HG03060 (cell line): ENCODE measurements around the gene DCAF8L1.
"Not testable (repeated sequence)": the region's sequence is repeated elsewhere in the genome, so short reads cannot be mapped to it uniquely, and the experiment has no call there.

Experiments used
- ATAC-seq: cut with Tn5 transposase; IDR thresholded peaks from one replicate; pipeline ENCODE4 v1.9.1; 2021; ENCODE audit warnings: low read depth, moderate number of reproducible peaks; ENCODE audit not compliant: unreplicated experiment

DCAF8L1 gene

DNA sequence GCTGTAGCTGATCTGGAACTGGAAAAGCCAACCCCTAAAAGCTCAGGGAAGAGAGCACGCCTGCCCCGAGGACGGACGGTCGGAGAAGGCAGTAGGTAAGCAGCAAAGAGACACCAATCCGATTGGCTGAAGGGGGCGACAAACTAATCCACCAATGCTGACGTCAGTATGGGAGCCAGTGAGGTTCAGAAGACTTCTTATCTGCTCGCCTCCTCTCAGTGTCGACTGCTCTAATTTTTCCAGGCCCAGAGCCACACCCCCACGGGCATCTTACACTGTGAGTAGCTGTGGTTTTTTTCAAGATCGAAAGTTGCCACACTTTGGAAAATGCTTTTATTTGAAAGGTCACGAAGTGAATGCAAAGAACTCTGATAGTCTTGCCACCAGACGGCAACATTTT lies at the start of gene DCAF8L1:
Gene DCAF8L1 (minus strand): TSS at position 101 of the 400 bp plus-strand sequence. CDS start 115 bp downstream, outside the sequence.
- no peak for ATAC-seq

DNA sequence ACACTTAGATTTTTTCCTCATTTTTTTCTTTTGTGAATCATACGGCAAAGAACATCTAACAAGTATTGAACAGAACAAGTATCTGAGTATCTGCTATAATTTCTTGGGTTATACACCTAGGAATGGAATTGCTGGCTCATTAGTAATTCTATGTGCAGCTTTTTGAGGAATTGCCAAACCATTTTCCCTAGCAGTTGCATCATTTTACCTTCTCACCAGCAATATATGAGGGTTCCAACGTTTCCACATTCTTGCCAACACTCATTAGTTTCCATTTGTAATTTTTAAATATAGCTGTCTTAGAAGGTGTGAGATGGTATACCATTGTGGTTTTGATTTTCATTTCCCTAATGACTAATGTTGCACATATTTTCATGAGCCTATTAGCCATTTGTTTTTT lies 41.1 kb upstream of the DCAF8L1 start:
- no peak for ATAC-seq

DNA sequence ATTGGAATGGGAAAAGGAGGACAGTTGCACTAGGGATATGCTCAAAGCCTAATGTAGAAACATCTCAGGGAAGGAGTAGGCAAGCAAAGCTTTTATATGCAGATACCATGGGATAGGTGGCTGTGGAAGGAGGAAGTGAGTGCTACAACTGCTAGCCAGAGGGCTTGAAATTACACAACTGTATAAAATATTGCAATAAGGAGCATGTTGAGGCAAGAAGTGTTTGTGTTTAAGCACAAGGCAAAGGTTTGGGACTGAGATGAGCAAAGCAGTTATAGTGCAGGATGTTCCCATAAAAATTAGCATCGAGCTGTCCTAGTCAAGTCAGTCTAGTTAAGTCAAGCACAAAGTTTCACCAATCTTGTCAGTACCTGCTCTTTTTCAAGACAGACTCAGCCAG lies 35.6 kb upstream of the DCAF8L1 start:
- ATAC-seq: no peak

DNA sequence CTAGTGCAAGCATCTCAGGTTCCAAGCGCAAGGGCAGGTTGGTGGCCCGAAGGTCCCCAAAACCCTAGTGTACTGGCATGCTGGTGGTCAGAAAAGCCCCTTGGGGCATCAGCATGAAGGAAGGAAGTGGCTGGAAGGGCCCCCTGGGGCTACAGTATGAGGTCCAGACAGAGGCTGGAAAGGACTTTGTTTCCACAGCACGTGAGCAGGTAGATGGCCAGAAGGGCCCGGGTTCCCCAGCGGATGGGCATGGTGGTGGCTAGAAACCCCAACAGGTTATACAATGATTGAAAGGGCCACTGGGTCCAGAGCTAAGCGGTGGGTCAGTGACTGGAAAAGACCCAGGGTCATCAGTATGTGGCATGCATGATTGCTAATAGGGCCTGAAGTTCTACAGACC lies 34.7 kb upstream of the DCAF8L1 start:
- no peak for ATAC-seq

DNA sequence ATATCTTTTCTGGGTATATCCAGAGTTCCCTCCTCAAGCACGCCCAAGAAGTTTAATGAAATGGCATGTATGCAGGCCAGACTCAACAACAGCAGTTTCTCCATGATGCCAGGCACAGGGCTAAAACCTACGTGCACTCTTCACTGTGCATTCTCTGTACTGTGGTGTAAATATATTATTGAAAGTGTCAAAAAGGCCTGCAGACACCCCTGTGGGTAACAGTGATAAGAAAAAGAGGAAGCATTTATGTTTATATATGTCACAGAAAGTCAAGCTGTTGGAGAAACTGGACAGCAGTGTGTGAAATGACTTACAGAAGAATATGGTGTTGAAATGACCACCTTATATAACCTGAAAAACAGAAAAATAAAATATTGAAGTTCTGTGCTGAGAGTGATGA lies 29.6 kb upstream of the DCAF8L1 start:
- ATAC-seq: no peak

DNA sequence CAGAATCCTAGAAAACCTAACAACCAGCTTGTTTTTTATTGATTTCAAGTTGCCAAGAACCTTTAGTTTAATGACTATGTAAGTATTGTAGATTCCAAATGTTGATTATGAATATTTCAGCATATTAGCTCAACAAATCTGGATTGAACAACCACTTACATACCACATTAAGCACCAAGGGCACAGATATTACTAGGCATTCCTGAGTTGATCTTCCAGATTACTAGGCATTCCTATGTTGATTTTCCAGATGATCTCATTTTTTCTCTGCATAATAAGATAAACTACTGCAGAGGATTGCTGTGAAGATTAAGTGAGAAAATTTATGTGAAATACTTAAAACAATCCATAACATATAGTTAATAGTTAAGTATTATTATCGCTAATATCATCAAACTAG lies 17.4 kb upstream of the DCAF8L1 start:
- no peak for ATAC-seq

DNA sequence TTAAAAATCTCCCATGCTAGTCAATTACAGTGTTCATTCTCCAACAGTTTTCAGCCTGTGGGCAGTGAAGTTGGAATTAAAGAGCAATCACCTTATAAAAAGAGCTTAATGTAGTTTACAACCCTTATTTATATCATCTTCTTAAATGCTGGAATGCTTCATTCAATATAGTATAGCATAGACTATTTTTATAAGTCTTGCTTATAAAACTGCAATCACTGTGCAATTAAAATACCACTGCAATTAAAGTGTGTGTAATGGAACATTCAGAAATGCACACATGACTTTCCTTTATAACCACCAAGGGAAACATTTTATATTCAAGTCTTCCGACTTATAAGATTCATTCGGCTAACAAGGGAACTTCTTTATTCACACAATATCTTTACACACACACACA lies 16.4 kb upstream of the DCAF8L1 start:
- no peak for ATAC-seq

DNA sequence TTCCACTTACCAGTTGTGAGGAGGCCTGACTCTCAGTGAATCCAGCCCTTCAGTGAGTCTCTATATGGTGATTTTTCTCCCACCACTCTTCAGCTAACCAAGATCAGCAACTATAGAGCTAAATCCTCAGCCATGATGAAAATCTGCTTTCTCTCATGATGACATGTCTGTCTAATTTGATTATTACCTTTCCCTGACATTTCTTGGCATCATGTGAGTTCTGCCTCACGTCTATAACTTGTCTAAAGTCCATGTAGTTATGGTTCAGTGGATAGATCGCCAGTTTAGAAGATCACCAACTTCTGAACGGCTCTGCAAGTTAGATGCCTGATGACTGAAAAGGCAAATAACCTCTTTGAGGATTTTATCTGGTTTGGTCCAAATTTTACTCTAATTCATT lies 14.9 kb upstream of the DCAF8L1 start:
- no peak for ATAC-seq

DNA sequence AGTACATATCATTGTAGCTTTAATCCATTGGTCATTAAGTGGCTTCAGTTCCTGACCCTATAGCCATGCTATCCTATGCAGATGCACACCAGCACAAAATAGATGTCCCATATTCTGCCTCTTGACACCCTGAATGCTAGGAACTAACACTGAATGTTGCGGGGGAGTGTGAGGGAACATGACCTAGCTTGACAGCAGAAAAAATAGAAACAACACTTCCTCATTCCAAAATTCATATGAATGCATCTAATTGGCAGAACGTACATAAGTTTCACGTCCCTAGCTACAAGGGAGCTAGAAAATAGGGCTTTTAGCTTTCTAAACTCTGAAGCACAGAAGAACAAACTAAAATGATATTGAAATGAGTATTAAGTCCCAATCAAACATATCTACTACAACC lies 14.4 kb upstream of the DCAF8L1 start:
- ATAC-seq: no peak

DNA sequence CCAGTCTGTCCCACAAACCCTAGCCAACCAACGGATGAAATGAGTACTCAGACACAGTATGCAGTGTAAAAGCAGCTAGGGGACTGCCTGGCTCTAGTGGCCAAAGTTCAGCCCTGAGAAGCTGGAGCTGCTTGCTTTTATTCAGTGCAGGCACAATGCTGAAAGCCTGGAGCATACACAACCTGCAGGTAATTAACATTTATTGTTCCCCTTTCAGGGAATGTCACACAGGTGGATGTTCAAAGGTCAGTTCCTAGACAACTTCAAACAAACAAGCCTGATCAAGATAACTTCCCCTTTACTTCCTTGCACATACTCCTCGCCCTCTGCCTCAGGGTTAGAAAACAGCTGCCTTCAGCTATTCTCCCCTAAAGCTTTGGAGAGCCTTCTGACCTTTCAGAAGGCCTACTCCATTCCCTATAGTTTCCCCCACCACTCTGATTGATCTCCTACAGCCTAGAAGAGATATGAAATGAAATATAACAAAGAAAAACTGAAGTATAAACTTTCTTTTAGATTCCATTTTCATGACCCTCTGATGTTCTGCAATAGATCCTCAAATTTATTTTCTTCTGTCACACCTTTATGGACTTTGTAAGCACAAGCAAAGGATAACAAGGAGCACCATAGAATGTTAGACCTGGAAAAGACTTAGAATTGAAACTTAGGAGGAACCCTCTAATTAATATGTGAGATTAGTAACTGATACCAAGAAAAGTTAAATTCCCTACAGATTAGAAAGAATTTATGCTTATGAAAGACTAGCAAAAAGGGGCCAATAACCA lies 6.8 kb upstream of the DCAF8L1 start:
- no peak for ATAC-seq

DNA sequence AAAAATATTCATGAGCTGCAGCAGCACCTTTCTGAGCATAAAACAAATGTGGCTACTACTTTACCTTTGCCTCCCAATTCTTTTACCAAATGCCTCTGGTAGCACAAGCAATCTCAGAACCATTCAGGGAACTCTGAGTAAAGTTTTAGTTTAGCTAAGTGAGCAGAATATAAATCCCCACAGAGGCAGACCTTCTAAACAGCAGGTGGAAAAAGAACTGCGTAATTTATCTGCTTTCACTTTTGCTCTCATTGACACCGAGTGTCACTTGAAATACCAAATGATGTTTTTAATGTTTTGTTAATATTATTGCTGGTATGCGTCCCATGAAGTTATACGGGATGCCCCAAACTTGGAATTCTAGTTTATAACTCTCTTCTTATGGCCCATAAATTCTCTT lies 4.3 kb downstream of the DCAF8L1 start:
- not testable (repeated sequence) for ATAC-seq

DNA sequence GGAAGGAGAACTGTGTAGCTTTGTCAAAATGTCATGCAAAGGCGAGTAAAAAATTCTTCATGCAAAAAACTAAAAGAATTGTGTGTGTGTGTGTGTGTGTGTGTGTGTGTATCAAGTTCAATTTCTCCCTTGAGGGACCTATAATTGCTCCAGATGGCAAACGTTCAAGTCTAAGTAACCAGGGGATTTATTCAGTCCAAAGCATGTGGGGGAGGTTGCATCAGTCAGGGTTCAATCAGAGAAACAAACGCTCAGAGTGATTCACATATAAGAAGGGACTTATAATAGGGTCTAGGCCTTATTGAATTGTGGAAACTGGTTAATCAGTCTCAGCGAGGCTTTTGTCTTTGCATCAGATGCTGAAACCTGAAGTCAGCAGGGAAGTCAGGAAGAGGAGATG lies 5.0 kb downstream of the DCAF8L1 start:
- no peak for ATAC-seq

DNA sequence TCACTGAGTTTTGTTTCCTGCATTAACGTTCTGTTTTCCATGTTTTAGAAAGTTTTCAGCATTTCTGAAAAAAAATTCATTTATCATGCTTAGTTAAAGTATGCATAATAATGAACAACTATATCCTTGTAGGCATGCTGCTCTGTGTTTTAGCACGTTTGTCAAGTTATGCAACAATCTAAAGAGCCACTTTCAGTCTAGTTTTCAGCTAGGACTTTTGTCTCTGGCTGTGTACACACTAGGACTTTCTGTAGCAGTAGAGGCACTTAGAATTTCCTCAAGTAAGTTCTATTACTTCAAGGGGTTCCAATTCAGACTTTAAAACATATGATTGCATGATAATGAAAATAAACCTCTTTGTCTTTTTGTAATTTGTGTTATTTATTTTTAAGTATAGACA lies 12.4 kb downstream of the DCAF8L1 start:
- ATAC-seq: no peak

DNA sequence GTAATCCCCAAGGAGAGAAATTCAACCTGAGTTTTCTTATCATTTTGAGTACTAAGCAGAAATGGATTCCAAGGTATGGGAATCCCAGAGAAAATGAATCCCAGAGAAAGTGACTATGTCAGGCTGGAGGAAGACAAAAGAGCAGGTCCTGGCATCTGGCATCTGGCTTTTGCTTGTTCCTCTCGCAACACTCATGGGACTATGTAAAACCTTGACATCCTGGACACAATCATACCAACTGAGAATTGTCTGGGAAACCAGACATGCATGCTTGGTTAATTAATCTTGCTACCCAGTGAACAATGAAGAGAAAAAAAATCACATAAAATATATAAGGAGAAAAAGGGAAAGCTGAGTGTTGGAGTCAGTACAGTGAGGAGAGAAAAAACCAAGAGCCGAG lies 12.9 kb downstream of the DCAF8L1 start:
- ATAC-seq: no peak

DNA sequence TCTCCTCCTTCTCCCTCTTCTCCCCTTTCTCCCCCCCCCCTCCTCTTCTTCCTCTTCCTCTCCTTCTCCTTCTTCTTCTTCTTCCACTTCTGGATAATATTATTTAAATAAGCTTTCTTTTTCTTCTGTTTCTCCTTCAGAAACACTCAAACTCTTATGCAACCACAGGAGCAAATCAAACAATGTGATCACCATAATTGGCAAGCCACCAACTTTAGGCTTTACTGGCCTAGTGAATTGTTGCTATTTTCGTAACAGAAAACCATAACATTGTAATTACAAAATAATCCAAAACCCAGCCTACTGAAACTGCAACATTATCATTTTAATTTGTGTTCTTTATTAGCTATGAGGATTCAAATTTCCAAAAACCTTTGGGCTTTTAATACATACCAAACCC lies 14.3 kb downstream of the DCAF8L1 start:
- no peak for ATAC-seq

DNA sequence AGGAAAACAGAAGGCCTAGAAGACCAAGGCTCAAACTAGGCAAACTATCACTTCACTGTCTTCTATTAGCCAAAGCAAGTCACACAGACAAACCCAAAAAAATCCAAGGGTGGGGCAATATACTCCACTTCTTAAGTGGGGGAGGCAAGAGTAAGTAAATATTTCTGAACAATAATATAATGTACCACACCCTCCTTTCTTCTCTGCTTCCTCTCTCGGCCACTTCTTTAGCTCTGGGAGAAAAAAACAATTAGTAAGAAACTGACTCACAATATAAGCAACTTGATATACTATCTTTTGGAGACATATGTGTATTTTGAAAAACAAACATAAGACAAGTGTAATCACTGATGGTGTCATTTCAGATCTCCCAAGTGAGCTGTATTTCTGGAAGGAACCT lies 14.8 kb downstream of the DCAF8L1 start:
- no peak for ATAC-seq

DNA sequence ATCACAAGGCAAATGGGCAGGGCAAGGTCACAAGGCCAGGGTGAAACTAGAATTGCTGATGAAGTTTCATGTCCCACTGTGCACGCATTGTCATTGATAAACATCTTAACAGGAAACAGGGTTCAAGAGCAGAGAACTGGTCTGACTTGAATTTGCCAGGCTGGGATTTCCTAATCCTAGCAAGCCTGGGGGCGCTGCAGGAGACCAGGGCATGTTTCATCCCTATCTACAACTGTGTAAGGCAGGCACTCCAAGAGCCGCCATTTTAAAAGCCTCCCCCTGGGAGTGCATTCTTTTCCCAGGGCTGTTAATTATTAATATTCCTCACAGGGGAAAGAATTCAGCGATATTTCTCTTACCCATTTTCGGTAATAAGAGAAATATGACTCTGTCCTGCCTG lies 15.9 kb downstream of the DCAF8L1 start:
- ATAC-seq: not testable (repeated sequence)

DNA sequence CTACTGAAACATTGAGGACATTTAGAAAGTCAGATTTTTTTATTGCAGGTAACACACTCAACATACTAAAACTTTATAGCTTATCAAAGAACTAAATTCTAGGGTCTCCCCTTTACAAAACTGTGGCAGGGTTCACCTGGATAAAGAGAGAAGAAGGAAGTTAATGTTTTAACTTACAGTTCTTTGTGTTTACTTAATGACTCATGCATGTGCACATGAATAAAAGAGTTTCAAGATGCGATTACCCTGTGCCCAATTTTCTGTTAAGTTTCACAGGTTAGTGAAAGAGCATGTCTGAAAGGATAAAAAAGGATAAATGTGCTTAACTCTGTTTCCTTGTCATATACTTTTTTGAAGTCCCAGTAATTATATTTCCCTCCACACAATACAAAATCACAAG lies 16.8 kb downstream of the DCAF8L1 start:
- ATAC-seq: no peak

DNA sequence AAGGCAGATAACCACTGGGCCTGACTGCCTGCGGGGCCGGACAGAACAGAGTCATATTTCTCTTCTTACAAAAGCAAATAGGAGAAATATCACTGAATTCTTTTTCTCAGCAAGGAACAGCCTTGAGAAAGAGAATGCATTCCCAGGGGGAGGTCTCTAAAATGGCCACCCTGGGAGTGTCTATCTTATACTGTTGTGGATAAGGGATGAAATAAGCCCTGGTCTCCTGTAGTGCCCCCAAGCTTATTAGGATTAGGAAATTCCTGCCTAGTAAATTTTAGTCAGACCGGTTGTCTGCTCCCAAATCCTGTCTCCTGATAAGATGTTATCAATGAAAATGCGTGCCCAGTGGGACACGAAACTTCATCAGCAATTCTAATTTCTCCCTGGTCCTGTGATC lies 20.8 kb downstream of the DCAF8L1 start:
- ATAC-seq: not testable (repeated sequence)

DNA sequence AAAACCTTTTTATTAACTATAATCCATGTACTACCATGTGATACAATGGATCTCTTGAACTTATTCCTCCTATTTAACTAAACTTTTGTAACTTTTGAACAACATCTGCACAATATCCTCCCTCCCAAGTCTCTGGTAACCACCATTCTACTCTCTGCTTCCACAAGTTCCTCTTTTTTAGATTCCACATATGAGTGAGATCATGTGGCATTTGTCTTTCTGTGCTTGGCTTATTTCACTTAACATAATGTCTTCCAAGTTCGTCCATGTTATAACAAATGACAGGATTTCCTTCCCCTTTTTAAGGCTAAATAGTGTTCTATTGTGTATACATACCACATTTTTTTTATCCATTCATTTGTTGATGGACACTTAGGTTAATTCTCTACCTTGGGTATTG lies 28.1 kb downstream of the DCAF8L1 start:
- no peak for ATAC-seq

DNA sequence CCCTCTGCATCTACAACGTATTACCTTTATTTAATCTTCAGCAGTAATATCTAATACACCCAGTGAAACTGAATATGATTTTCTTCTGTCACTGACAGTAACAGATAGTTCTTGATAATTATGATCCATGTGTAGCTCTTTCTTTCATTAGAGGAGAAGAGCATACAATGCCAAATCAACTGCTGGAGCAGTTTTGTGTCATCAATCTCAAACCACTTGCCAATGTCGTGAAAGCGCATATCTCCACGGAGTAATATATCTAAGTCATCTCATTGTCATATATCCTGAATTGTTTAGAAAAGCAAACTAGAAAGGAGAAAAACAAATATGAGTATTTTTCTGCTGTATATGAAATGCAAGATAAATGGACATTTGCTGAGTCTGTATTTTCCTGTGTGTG lies 47.9 kb downstream of the DCAF8L1 start:
- ATAC-seq: no peak
